ELR (cell line): Measurements from ENCODE around the gene GPR15.
A peak's percentile ranks its signal among the peaks of the same experiment; 100 is the strongest.

Experiments used
- DNase-seq: peaks from one replicate; pipeline ENCODE4 v3.0.0-alpha.2; 2015; ENCODE audit warnings: low read depth

Gene GPR15

GRCh38 chr3:98531622-98532274, at the start of gene GPR15:
GPR15 (plus strand) TSS chr3:98531978; CDS start chr3:98532034, 56 bp downstream.
- DNase-seq: no peak

GRCh38 chr3:98482717-98483482, 48.9 kb upstream of the GPR15 start:
- peak; percentile 1 for DNase-seq

- DNase-seq: no peak
Observed at GRCh38 chr3:98483626-98484025, 48.2 kb upstream of the GPR15 start.

- no peak for DNase-seq
Observed at GRCh38 chr3:98497381-98497780, 34.4 kb upstream of the GPR15 start, which contains the start of gene OR5K2. OR5K2 (plus strand) TSS chr3:98497681; CDS start chr3:98497681, 0 bp downstream.

- DNase-seq: no peak
Observed at GRCh38 chr3:98500019-98500418, 31.8 kb upstream of the GPR15 start.

- no peak for DNase-seq
Observed at GRCh38 chr3:98501270-98501669, 30.5 kb upstream of the GPR15 start.

GRCh38 chr3:98501863-98502576, 29.8 kb upstream of the GPR15 start:
- DNase-seq: no peak

GRCh38 chr3:98504539-98504938, 27.2 kb upstream of the GPR15 start:
- peak; percentile 10 for DNase-seq

- DNase-seq: no peak
Observed at GRCh38 chr3:98508582-98508981, 23.2 kb upstream of the GPR15 start.

- no peak for DNase-seq
Observed at GRCh38 chr3:98512576-98512975, 19.2 kb upstream of the GPR15 start.

- peak; percentile 62 for DNase-seq
Observed at GRCh38 chr3:98513091-98513511, 18.7 kb upstream of the GPR15 start.

GRCh38 chr3:98513736-98514135, 18.0 kb upstream of the GPR15 start:
- DNase-seq: no peak

GRCh38 chr3:98514948-98515347, 16.8 kb upstream of the GPR15 start:
- DNase-seq: no peak

GRCh38 chr3:98518816-98519215, 13.0 kb upstream of the GPR15 start:
- DNase-seq: no peak

- DNase-seq: no peak
Observed at GRCh38 chr3:98519351-98519750, 12.4 kb upstream of the GPR15 start.

- peak; percentile 83 for DNase-seq
Observed at GRCh38 chr3:98521897-98522543, 9.8 kb upstream of the GPR15 start.

GRCh38 chr3:98522544-98523281, 9.1 kb upstream of the GPR15 start, which contains the start of gene CLDND1:
CLDND1 (minus strand) TSS chr3:98522902; CDS start chr3:98521424, 1,478 bp downstream.
- DNase-seq: peak; percentile 95

GRCh38 chr3:98525494-98525893, 6.3 kb upstream of the GPR15 start:
- no peak for DNase-seq

- no peak for DNase-seq
Observed at GRCh38 chr3:98528474-98529346, 3.1 kb upstream of the GPR15 start.

- DNase-seq: no peak
Observed at GRCh38 chr3:98529856-98530459, 1.8 kb upstream of the GPR15 start.
